SK-N-SH treated with all-trans-retinoic acid at 6 μM for 48 hours (cell line): ENCODE results near the gene ADGRE2.
"Not testable (repeated sequence)": the region's sequence is repeated elsewhere in the genome, so short reads cannot be mapped to it uniquely, and the experiment has no call there.

Experiments used
- ATAC-seq: fragments of 200-7000 bp; cut with Tn5 transposase; 3 replicates; pipeline ENCODE4 v1.9.1; 2020; ENCODE audit warnings: mild to moderate bottlenecking, moderate library complexity
- ARNTL ChIP-seq: fragments of 450-650 bp; formaldehyde crosslinking; IDR thresholded peaks from 2 replicates; pipeline ENCODE4 v1.5.0; 2020; ENCODE audit warnings: low read depth, mild to moderate bottlenecking, moderate library complexity, borderline replicate concordance
- BACH2 ChIP-seq: fragments of 250-450 bp; sonication (Bioruptor Pico); IDR thresholded peaks from 2 replicates; pipeline ENCODE4 v1.9.0; 2021; ENCODE audit warnings: mild to moderate bottlenecking, borderline replicate concordance
- CSDC2 ChIP-seq: fragments of 250-450 bp; sonication (Bioruptor Pico); IDR thresholded peaks from 2 replicates; pipeline ENCODE4 v1.5.0; 2020; ENCODE audit warnings: mild to moderate bottlenecking, moderate library complexity
- ESRRG ChIP-seq: fragments of 250-450 bp; sonication (Bioruptor Pico); IDR thresholded peaks from 2 replicates; pipeline ENCODE4 v1.6.1; 2021; ENCODE audit warnings: mild to moderate bottlenecking
- GLIS3 ChIP-seq: fragments of 250-450 bp; sonication (Bioruptor Pico); IDR thresholded peaks from 2 replicates; pipeline ENCODE4 v1.5.0; 2020; ENCODE audit warnings: mild to moderate bottlenecking, moderate library complexity
- ISL1 ChIP-seq: fragments of 250-450 bp; sonication (Bioruptor Pico); IDR thresholded peaks from 2 replicates; pipeline ENCODE4 v2.1.2; 2022; ENCODE audit warnings: mild to moderate bottlenecking, moderate library complexity
- OSR1 ChIP-seq: fragments of 250-450 bp; sonication (Bioruptor Pico); IDR thresholded peaks from 2 replicates; pipeline ENCODE4 v1.8.0; 2022; ENCODE audit warnings: moderate library complexity, mild to moderate bottlenecking, inconsistent platforms
- PPARA ChIP-seq: fragments of 250-450 bp; sonication (Bioruptor Pico); IDR thresholded peaks from 2 replicates; pipeline ENCODE4 v1.5.0; 2020; ENCODE audit warnings: mild to moderate bottlenecking, borderline replicate concordance
- SNAI2 ChIP-seq: fragments of 250-450 bp; sonication (Bioruptor Pico); IDR thresholded peaks from 2 replicates; pipeline ENCODE4 v1.5.0; 2020; ENCODE audit warnings: mild to moderate bottlenecking, moderate library complexity
- TCF4 ChIP-seq: fragments of 250-450 bp; sonication (Bioruptor Pico); IDR thresholded peaks from 2 replicates; pipeline ENCODE4 v1.8.0; 2021; ENCODE audit warnings: mild to moderate bottlenecking, moderate library complexity, borderline replicate concordance
- TOX ChIP-seq: fragments of 250-450 bp; sonication (Bioruptor Pico); IDR thresholded peaks from 2 replicates; pipeline ENCODE4 v1.8.0; 2021; ENCODE audit warnings: mild to moderate bottlenecking, moderate library complexity, borderline replicate concordance
- ZC3H10 ChIP-seq: fragments of 250-450 bp; sonication (Bioruptor Pico); IDR thresholded peaks from 2 replicates; pipeline ENCODE4 v1.5.1; 2021; ENCODE audit warnings: mild to moderate bottlenecking, moderate library complexity
- ZFP3 ChIP-seq: fragments of 250-450 bp; sonication (Bioruptor Pico); IDR thresholded peaks from 2 replicates; pipeline ENCODE4 v1.5.0; 2020; ENCODE audit warnings: mild to moderate bottlenecking, moderate library complexity
- ZFP30 ChIP-seq: fragments of 450-650 bp; formaldehyde crosslinking; IDR thresholded peaks from 2 replicates; pipeline ENCODE4 v1.5.0; 2022; ENCODE audit warnings: mild to moderate bottlenecking, moderate library complexity
- ZNF565 ChIP-seq: fragments of 450-650 bp; formaldehyde crosslinking; conservative IDR thresholded peaks from 2 replicates; pipeline ENCODE4 v1.5.0; 2020; ENCODE audit warnings: low read depth, mild to moderate bottlenecking, moderate library complexity
- ZNF70 ChIP-seq: fragments of 450-650 bp; formaldehyde crosslinking; IDR thresholded peaks from 2 replicates; pipeline ENCODE4 v1.5.0; 2020; ENCODE audit warnings: mild to moderate bottlenecking, moderate library complexity
- TF ChIP-seq, protein P1 (sequence below): fragments of 250-450 bp; sonication (Bioruptor Pico); IDR thresholded peaks from 2 replicates; pipeline ENCODE4 v1.5.1; 2021; ENCODE audit warnings: mild to moderate bottlenecking, moderate library complexity
- TF ChIP-seq, protein P2 (sequence below): fragments of 250-450 bp; sonication (Bioruptor Pico); IDR thresholded peaks from 2 replicates; pipeline ENCODE4 v1.8.0; 2021; ENCODE audit warnings: low read depth, mild to moderate bottlenecking, moderate library complexity, borderline replicate concordance
- TF ChIP-seq, protein P3 (sequence below): fragments of 250-450 bp; sonication (Bioruptor Pico); IDR thresholded peaks from 2 replicates; pipeline ENCODE4 v1.5.0; 2020; ENCODE audit warnings: mild to moderate bottlenecking, moderate library complexity
- TF ChIP-seq, protein P4 (sequence below): fragments of 250-450 bp; sonication (Bioruptor Pico); IDR thresholded peaks from 2 replicates; pipeline ENCODE4 v1.8.0; 2020; ENCODE audit warnings: mild to moderate bottlenecking, moderate library complexity, borderline replicate concordance

The ADGRE2 gene

DNA sequence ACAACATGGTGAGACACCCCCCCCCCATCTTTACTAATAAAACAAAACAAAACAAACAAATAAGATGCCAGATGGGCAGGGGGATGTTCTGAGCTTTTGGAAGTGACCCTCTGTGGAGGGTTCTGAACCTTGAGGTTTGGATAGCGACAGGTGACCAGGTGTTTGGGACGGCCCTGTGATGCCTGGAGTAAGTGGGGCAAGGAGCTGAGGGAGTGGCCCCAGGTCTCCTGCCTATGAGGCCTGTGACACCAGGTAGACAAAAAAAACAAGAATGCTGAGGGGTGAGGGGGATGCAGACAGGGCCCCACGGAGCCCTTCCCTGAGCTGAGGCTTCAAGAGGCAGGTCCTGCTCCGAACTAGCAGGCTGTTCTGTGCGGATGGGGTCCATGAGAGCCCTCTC lies 9.2 kb downstream of the ADGRE2 start:
- TF ChIP-seq CSDC2 (CRISPR knock-in tag) (no peak), TCF4 (CRISPR knock-in tag) (no peak), ZFP30 (CRISPR knock-in tag) (no peak), PPARA (no peak), ARNTL (CRISPR knock-in tag) (no peak), OSR1 (CRISPR knock-in tag) (no peak)

DNA sequence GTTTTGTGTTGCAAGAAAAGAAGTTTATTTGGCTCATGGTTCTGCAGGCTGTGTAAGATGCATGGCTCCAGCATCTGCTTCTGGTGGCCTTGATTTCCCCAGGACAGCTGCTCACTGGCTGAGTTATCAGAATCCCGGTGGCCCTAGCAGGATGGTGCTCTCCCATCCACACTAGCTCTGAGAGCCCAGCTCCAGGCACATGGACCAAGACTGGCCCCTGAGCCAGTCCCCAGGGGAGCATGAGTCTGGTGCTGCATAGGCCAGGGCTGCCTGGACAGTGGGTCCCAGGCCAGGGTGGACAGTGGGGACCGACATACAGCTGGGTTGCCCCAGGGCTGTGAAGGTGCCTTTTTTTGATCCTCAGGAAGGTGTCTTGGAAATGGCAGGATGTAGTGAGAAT lies 10.4 kb downstream of the ADGRE2 start:
- ATAC-seq: no peak
- no peak for TF ChIP-seq PPARA
- no peak for TF ChIP-seq BACH2 (CRISPR knock-in tag)

More for the DNA sequence above, 9.2 kb downstream of the ADGRE2 start:
- no peak for ATAC-seq

DNA sequence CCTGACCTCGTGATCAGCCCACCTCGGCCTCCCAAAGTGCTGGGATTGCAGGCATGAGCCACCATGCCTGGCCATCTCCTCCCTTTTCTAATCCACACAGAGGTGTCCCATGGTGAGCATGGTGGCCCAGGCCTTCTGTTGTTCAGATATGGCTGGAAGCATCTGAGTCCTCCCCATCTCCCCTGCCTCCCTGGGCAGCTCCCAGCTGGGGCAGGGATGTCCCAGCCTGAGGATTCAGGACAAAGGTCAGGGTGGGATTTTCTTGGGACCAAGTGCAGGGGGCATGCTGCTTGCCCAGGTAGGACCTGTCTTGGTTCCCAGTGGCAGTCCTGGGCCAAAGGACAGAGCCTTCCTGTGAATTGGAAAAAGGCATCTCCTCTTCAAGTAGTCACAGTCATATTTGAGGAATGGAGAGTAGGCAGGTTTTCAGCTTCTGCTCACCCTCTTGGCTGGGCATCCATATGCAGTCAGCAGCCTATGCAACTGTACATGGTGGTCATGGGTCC lies 10.8 kb downstream of the ADGRE2 start:
- TF ChIP-seq, protein P1, sequence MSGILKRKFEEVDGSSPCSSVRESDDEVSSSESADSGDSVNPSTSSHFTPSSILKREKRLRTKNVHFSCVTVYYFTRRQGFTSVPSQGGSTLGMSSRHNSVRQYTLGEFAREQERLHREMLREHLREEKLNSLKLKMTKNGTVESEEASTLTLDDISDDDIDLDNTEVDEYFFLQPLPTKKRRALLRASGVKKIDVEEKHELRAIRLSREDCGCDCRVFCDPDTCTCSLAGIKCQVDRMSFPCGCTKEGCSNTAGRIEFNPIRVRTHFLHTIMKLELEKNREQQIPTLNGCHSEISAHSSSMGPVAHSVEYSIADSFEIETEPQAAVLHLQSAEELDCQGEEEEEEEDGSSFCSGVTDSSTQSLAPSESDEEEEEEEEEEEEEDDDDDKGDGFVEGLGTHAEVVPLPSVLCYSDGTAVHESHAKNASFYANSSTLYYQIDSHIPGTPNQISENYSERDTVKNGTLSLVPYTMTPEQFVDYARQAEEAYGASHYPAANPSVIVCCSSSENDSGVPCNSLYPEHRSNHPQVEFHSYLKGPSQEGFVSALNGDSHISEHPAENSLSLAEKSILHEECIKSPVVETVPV (CRISPR knock-in tag): no peak
- TF ChIP-seq ESRRG: no peak
- no peak for ATAC-seq

DNA sequence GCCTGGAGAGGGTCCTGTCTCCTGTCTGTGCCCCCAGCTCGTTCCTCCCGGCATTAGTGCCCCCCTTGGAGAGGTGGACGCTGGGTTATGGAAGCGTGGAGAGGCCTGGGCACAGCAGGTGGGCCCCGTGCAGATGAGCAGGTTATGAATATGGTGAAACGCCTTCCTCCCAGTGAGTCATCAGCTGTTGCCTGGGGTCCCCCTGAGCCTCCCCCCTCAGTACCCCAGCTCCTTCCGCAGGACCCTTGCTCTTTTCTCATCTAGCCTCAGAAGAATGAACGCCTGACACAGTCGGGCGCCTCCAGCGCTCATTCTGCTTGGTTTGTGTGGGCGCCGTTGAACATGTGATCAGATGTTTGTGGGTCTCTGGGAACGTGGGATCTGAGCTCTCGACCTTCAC lies 12.5 kb downstream of the ADGRE2 start:
- ATAC-seq: not testable (repeated sequence)

DNA sequence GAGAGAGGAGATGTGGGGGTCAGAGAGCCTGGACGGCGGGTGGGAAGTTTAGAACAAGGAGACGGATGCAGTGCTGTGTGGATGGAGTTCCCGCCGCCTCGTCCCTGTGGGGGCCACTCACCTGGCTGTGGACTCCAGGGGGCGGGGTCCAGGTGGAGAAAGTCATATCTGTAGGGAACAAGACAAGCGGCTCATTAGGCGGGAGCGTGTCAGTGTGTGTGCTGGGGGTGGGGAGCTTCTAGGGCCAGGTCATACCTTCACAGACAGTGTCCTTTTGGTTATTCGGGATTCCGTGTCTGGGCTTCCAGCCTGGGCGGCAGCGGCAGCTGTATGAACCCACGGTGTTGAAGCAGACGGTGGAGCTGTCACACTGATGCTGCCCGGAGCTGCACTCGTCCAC lies 13.0 kb downstream of the ADGRE2 start:
- not testable (repeated sequence) for ATAC-seq

DNA sequence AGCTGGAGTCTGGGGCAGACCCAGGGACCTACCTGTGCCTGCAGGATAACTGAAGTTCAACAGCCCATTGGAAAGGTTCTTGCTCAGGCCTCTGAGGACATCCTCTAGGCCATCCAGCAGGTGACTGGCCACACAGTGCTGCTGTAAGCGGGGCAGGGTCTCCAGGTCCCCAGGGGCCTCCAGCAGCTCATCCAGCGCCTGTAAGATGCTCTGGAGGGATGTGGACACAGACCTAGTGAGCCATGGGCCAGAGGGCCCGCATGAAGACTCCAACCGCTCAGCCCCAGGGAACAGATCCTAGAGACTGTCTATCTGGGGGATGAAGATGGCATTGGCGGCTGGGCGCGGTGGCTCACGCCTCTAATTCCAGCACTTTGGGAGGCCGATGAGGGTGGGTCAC lies 14.0 kb downstream of the ADGRE2 start:
- TF ChIP-seq, protein P2, sequence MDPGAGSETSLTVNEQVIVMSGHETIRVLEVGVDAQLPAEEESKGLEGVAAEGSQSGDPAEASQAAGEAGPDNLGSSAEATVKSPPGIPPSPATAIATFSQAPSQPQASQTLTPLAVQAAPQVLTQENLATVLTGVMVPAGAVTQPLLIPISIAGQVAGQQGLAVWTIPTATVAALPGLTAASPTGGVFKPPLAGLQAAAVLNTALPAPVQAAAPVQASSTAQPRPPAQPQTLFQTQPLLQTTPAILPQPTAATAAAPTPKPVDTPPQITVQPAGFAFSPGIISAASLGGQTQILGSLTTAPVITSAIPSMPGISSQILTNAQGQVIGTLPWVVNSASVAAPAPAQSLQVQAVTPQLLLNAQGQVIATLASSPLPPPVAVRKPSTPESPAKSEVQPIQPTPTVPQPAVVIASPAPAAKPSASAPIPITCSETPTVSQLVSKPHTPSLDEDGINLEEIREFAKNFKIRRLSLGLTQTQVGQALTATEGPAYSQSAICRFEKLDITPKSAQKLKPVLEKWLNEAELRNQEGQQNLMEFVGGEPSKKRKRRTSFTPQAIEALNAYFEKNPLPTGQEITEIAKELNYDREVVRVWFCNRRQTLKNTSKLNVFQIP (CRISPR knock-in tag): no peak
- TF ChIP-seq ARNTL (CRISPR knock-in tag): no peak
- no peak for TF ChIP-seq CSDC2 (CRISPR knock-in tag)
- TF ChIP-seq ZFP30 (CRISPR knock-in tag): no peak
- no peak for TF ChIP-seq ZC3H10 (CRISPR knock-in tag)
- TF ChIP-seq PPARA: no peak
- no peak for TF ChIP-seq BACH2 (CRISPR knock-in tag)
- TF ChIP-seq GLIS3 (CRISPR knock-in tag): no peak
- no peak for TF ChIP-seq ESRRG
- no peak for TF ChIP-seq ZNF70
- no peak for TF ChIP-seq ZFP3 (CRISPR knock-in tag)
- TF ChIP-seq, protein P1 (CRISPR knock-in tag): no peak
- TF ChIP-seq TOX: no peak
- TF ChIP-seq, protein P3, sequence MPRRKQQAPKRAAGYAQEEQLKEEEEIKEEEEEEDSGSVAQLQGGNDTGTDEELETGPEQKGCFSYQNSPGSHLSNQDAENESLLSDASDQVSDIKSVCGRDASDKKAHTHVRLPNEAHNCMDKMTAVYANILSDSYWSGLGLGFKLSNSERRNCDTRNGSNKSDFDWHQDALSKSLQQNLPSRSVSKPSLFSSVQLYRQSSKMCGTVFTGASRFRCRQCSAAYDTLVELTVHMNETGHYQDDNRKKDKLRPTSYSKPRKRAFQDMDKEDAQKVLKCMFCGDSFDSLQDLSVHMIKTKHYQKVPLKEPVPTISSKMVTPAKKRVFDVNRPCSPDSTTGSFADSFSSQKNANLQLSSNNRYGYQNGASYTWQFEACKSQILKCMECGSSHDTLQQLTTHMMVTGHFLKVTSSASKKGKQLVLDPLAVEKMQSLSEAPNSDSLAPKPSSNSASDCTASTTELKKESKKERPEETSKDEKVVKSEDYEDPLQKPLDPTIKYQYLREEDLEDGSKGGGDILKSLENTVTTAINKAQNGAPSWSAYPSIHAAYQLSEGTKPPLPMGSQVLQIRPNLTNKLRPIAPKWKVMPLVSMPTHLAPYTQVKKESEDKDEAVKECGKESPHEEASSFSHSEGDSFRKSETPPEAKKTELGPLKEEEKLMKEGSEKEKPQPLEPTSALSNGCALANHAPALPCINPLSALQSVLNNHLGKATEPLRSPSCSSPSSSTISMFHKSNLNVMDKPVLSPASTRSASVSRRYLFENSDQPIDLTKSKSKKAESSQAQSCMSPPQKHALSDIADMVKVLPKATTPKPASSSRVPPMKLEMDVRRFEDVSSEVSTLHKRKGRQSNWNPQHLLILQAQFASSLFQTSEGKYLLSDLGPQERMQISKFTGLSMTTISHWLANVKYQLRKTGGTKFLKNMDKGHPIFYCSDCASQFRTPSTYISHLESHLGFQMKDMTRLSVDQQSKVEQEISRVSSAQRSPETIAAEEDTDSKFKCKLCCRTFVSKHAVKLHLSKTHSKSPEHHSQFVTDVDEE: no peak
- TF ChIP-seq, protein P4, sequence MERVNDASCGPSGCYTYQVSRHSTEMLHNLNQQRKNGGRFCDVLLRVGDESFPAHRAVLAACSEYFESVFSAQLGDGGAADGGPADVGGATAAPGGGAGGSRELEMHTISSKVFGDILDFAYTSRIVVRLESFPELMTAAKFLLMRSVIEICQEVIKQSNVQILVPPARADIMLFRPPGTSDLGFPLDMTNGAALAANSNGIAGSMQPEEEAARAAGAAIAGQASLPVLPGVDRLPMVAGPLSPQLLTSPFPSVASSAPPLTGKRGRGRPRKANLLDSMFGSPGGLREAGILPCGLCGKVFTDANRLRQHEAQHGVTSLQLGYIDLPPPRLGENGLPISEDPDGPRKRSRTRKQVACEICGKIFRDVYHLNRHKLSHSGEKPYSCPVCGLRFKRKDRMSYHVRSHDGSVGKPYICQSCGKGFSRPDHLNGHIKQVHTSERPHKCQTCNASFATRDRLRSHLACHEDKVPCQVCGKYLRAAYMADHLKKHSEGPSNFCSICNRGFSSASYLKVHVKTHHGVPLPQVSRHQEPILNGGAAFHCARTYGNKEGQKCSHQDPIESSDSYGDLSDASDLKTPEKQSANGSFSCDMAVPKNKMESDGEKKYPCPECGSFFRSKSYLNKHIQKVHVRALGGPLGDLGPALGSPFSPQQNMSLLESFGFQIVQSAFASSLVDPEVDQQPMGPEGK (CRISPR knock-in tag): no peak
- no peak for TF ChIP-seq ISL1 (CRISPR knock-in tag)
- TF ChIP-seq SNAI2 (CRISPR knock-in tag): no peak
- TF ChIP-seq ZNF565 (CRISPR knock-in tag): no peak
- no peak; the same call in 2 of the 3 replicates for ATAC-seq
